K562 (cell line): ENCODE results near the gene PPFIA3. TPM values are rescaled to one million over a fixed set of nuclear protein-coding genes. Genes with fewer than 3 reads are reported as not detected.
A peak's percentile ranks its signal among the peaks of the same experiment; 100 is the strongest.

ENCODE experiments used
- ASH1L ChIP-seq: fragments of 450-650 bp; IDR thresholded peaks from 2 replicates; pipeline ENCODE4 v1.6.1; 2018; ENCODE audit warnings: borderline replicate concordance, mild to moderate bottlenecking, low read depth; ENCODE audit not compliant: partially characterized antibody
- C11orf30 ChIP-seq: fragments of 450-650 bp; IDR thresholded peaks from 2 replicates; pipeline ENCODE4 v1.6.1; 2016; ENCODE audit warnings: low read depth, mild to moderate bottlenecking
- CAMTA2 ChIP-seq: fragments of 250-450 bp; sonication (Bioruptor Pico); conservative IDR thresholded peaks from 2 replicates; pipeline ENCODE4 v1.5.1; 2022
- DIDO1 ChIP-seq: fragments of 450-650 bp; IDR thresholded peaks from 2 replicates; pipeline ENCODE4 v1.6.1; 2016; ENCODE audit warnings: low read depth, missing biosample characterization, missing genetic modification characterization
- FOXA1 ChIP-seq: fragments of 450-650 bp; IDR thresholded peaks from 2 replicates; pipeline ENCODE4 v1.6.1; 2016; ENCODE audit warnings: mild to moderate bottlenecking, borderline replicate concordance
- JUNB ChIP-seq: fragments of 450-650 bp; formaldehyde crosslinking; conservative IDR thresholded peaks from 2 replicates; pipeline ENCODE4 v1.4.0; 2020; ENCODE audit warnings: mild to moderate bottlenecking
- MCM2 ChIP-seq: fragments of 450-650 bp; IDR thresholded peaks from 2 replicates; pipeline ENCODE4 v1.6.1; 2017; ENCODE audit warnings: low read depth, mild to moderate bottlenecking
- PRDM10 ChIP-seq: fragments of 450-650 bp; IDR thresholded peaks from 2 replicates; pipeline ENCODE4 v1.6.1; 2018; ENCODE audit not compliant: partially characterized antibody
- SETDB1 ChIP-seq: IDR thresholded peaks from one replicate; pipeline ENCODE4 v1.6.1; 2012; ENCODE audit warnings: low read length, control low read depth, inconsistent platforms
- SIX5 ChIP-seq, 2 experiments: IDR thresholded peaks; 2 replicates each; pipeline ENCODE4 v1.6.1; 2011; ENCODE audit warnings: low read length in 2 of 2, borderline replicate concordance in 1 of 2, low read depth in 1 of 2, mild to moderate bottlenecking in 1 of 2, moderate library complexity in 1 of 2; ENCODE audit not compliant: insufficient read depth in 1 of 2
- SRSF3 ChIP-seq: fragments of 200-400 bp; formaldehyde crosslinking; IDR thresholded peaks from 2 replicates; pipeline ENCODE4 v1.6.1; 2016; ENCODE audit warnings: mild to moderate bottlenecking, low read length, moderate library complexity; ENCODE audit not compliant: insufficient read depth
- TBL1XR1 ChIP-seq, 2 experiments: IDR thresholded peaks; 2 replicates each; pipeline ENCODE4 v1.6.1; 2012; ENCODE audit warnings: improper control_type of control experiment in 2 of 2, low read length in 2 of 2, mild to moderate bottlenecking in 1 of 2
- TEAD1 ChIP-seq, 2 experiments: fragments of 450-650 bp in 1 of 2; sonication (generic) in 1 of 2; formaldehyde crosslinking; IDR thresholded peaks; 2 replicates each; pipeline versions ENCODE4 v1.4.0 to v1.8.0; 2020 to 2022; ENCODE audit warnings: mild to moderate bottlenecking in 2 of 2, missing genetic modification reagents in 1 of 2
- THAP12 ChIP-seq: fragments of 250-450 bp; sonication (Bioruptor Pico); IDR thresholded peaks from 2 replicates; pipeline ENCODE4 v1.9.0; 2021; ENCODE audit warnings: mild to moderate bottlenecking, inconsistent platforms
- ZNF395 ChIP-seq: fragments of 200-800 bp; sonication (Bioruptor generic); IDR thresholded peaks from 2 replicates; pipeline ENCODE4 v1.6.1; 2017; ENCODE audit warnings: missing genetic modification characterization, missing compliant biosample characterization
- ZNF780A ChIP-seq: fragments of 250-450 bp; sonication (Bioruptor Pico); IDR thresholded peaks from 2 replicates; pipeline ENCODE4 v1.5.0; 2021; ENCODE audit warnings: mild to moderate bottlenecking
- polyA plus RNA-seq, 8 experiments: library from polyadenylated mRNA; depleted of rRNA in 4 of 8; stranded (reverse) in 5 of 8; unstranded in 3 of 8; fragments of >200 nt; fragmentation: Nextera tagmentation in 2 of 8; fragmentation: Illumina TruSeq in 1 of 8; extraction: Ambion mirVana in 2 of 8; extraction: Trizol in 1 of 8; gene quantifications; 2 replicates each; pipeline versions ENCODE4 v1.2.1 to v1.2.3, GENCODE V29; 2011 to 2014; ENCODE audit warnings: inconsistent platforms in 1 of 8, missing spikeins in 1 of 8
- total RNA-seq, 7 experiments: library from RNA; depleted of rRNA in 6 of 7; stranded (reverse); fragments of >200 nt in 6 of 7; fragmentation: Illumina TruSeq in 2 of 7; extraction: Trizol in 2 of 7; gene quantifications; 2 replicates each; pipeline versions ENCODE4 v1.2.1 to v1.2.3, GENCODE V29; 2011 to 2021; ENCODE audit warnings: low replicate concordance in 1 of 7
- TF ChIP-seq, protein P1 (sequence below): fragments of 250-450 bp; sonication (Bioruptor Pico); IDR thresholded peaks from 2 replicates; pipeline ENCODE4 v1.8.0; 2022; ENCODE audit warnings: moderate library complexity, mild to moderate bottlenecking, inconsistent platforms

PPFIA3 gene
- total and polyA plus RNA-seq, 9 of the 15 experiments (the other 6 are each of a cell fraction or from before 2014, with no cell fraction given): 0.10 to 53.0 (median 17.6) TPM

- TF ChIP-seq SETDB1 (no peak), THAP12 (CRISPR knock-in tag) (peak; percentile 79; the same call in 1 of the 2 replicates), FOXA1 (no peak), ASH1L (no peak), SIX5 (IDR thresholded peaks at IDR 0.05; ENCODE audit: borderline replicate concordance in 1 of 2, insufficient read depth in 1 of 2, low read depth in 1 of 2, low read length in 2 of 2) (no peak), TEAD1 (CRISPR knock-in tag; IDR thresholded peaks at IDR 0.05) (peak; percentile 4 to 71; a peak in 2 of 4 replicates), MCM2 (no peak), SRSF3 (no peak), CAMTA2 (CRISPR knock-in tag) (no peak), ZNF780A (CRISPR knock-in tag) (no peak), JUNB (CRISPR knock-in tag) (no peak), C11orf30 (no peak), ZNF395 (CRISPR knock-in tag) (no peak), PRDM10 (peak; percentile 98), TBL1XR1 (IDR thresholded peaks at IDR 0.05; ENCODE audit: low read length in 2 of 2) (0 out of 4 replicates have a peak, but pooled peaks of 1 of the 2 experiments have one; percentile 11), DIDO1 (tag) (no peak)
- TF ChIP-seq, protein P1, sequence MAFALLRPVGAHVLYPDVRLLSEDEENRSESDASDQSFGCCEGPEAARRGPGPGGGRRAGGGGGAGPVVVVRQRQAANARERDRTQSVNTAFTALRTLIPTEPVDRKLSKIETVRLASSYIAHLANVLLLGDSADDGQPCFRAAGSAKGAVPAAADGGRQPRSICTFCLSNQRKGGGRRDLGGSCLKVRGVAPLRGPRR: no peak
Observed at GRCh38 chr19:49148784-49149651, 29.7 kb downstream of the PPFIA3 start (continued).
